IMR-90 (cell line): Measurements from ENCODE around the gene GCG. TPM values are rescaled to one million over a fixed set of nuclear protein-coding genes. Genes with fewer than 3 reads are reported as not detected.

Experiments used
- ATAC-seq: fragments of 200-7000 bp; cut with Tn5 transposase; 2 replicates; pipeline ENCODE4 v1.9.1; 2020; ENCODE audit warnings: low read depth, mild to moderate bottlenecking, moderate library complexity
- BruUV-seq: library from RNA; stranded (reverse); fragments of 400-500 nt; replicated peaks from 2 replicates; lab custom pipeline; 2021; lab: Mats Ljungman, UMichigan
- CTCF ChIA-PET: fragments of 300-600 bp; formaldehyde crosslinking; extraction: SDS; loops from one replicate; lab custom pipeline; 2021; ENCODE audit warnings: antibody characterized with exemption; lab: Yijun Ruan, JAX
- POLR2A ChIA-PET: fragments of 300-600 bp; sonication (Branson Sonifier 250); formaldehyde crosslinking; loops from one replicate; lab custom pipeline; 2022; ENCODE audit warnings: antibody characterized with exemption; ENCODE audit not compliant: unreplicated experiment; lab: Charles Lee
- DNase-seq: peaks from one replicate; pipeline ENCODE4 v3.0.0; 2013
- H2AFZ ChIP-seq: replicated peaks from 2 replicates; pipeline ENCODE3; 2013; ENCODE audit warnings: low read length, mild to moderate bottlenecking; ENCODE audit not compliant: poor library complexity
- H2AK5ac ChIP-seq: 2 replicates; pipeline ENCODE4 v1.6.1; 2013; ENCODE audit warnings: low read depth, low read length, inconsistent platforms
- H2AK9ac ChIP-seq: replicated peaks from 2 replicates; pipeline ENCODE3; 2013; ENCODE audit warnings: mild to moderate bottlenecking, low read depth, low read length, moderate library complexity; ENCODE audit not compliant: poor library complexity
- H2BK120ac ChIP-seq: 2 replicates; pipeline ENCODE4 v1.6.1; 2013; ENCODE audit warnings: low read depth, low read length, inconsistent platforms
- H2BK15ac ChIP-seq: 3 replicates; pipeline ENCODE4 v1.6.1; 2013; ENCODE audit warnings: low read depth, low read length, inconsistent platforms
- H2BK20ac ChIP-seq: 2 replicates; pipeline ENCODE4 v1.6.1; 2013; ENCODE audit warnings: low read depth, mild to moderate bottlenecking, inconsistent platforms, low read length, moderate library complexity
- H2BK5ac ChIP-seq: 2 replicates; pipeline ENCODE4 v1.6.1; 2013; ENCODE audit warnings: mild to moderate bottlenecking, low read depth, low read length, inconsistent platforms; ENCODE audit not compliant: poor library complexity, severe bottlenecking
- H3K14ac ChIP-seq: replicated peaks from 2 replicates; pipeline ENCODE4 v1.6.1; 2013; ENCODE audit warnings: low read depth, low read length, inconsistent platforms
- H3K18ac ChIP-seq: 2 replicates; pipeline ENCODE4 v1.6.1; 2013; ENCODE audit warnings: low read depth, low read length, control low read depth
- H3K23ac ChIP-seq: 2 replicates; pipeline ENCODE4 v1.6.1; 2013; ENCODE audit warnings: low read depth, low read length, inconsistent platforms
- H3K27ac ChIP-seq: 2 replicates; pipeline ENCODE4 v1.5.1; 2013; ENCODE audit warnings: mild to moderate bottlenecking, control low read depth, low read length; ENCODE audit not compliant: insufficient read depth
- H3K27me3 ChIP-seq: 2 replicates; pipeline ENCODE4 v1.6.1; 2013; ENCODE audit warnings: low read length; ENCODE audit not compliant: control insufficient read depth, insufficient read depth
- H3K36me3 ChIP-seq: 2 replicates; pipeline ENCODE4 v1.6.1; 2013; ENCODE audit warnings: low read length, mixed read lengths; ENCODE audit not compliant: control insufficient read depth, insufficient read depth
- H3K4ac ChIP-seq: 2 replicates; pipeline ENCODE4 v1.6.1; 2013; ENCODE audit warnings: low read depth, low read length, inconsistent platforms
- H3K4me1 ChIP-seq: 2 replicates; pipeline ENCODE4 v1.6.1; 2013; ENCODE audit warnings: low read length, mixed read lengths; ENCODE audit not compliant: control insufficient read depth, insufficient read depth
- H3K4me2 ChIP-seq: 2 replicates; pipeline ENCODE4 v1.6.1; 2013; ENCODE audit warnings: low read depth, mild to moderate bottlenecking, control low read depth, low read length, moderate library complexity
- H3K4me3 ChIP-seq: 2 replicates; pipeline ENCODE4 v1.5.1; 2013; ENCODE audit warnings: low read depth, mild to moderate bottlenecking, control low read depth, low read length, moderate library complexity; ENCODE audit not compliant: insufficient read depth
- H3K56ac ChIP-seq: 2 replicates; pipeline ENCODE4 v1.6.1; 2013; ENCODE audit warnings: low read length, inconsistent platforms; ENCODE audit not compliant: insufficient read depth; ENCODE audit errors: extremely low read depth
- H3K79me1 ChIP-seq, 2 experiments: 2 replicates each; pipeline ENCODE4 v1.6.1; 2013; ENCODE audit warnings: low read length in 2 of 2, inconsistent platforms in 1 of 2, low read depth in 1 of 2
- H3K9ac ChIP-seq: 2 replicates; pipeline ENCODE4 v1.6.1; 2013; ENCODE audit warnings: low read depth, low read length, control low read depth
- H3K9me1 ChIP-seq: 2 replicates; pipeline ENCODE4 v1.6.1; 2013; ENCODE audit warnings: low read length, inconsistent platforms; ENCODE audit not compliant: insufficient read depth
- H3K9me3 ChIP-seq: 2 replicates; pipeline ENCODE4 v1.6.1; 2013; ENCODE audit warnings: low read length; ENCODE audit not compliant: control insufficient read depth, insufficient read depth
- H4K20me1 ChIP-seq: 2 replicates; pipeline ENCODE4 v1.6.1; 2013; ENCODE audit warnings: low read length, inconsistent platforms; ENCODE audit not compliant: insufficient read depth
- H4K5ac ChIP-seq: 2 replicates; pipeline ENCODE4 v1.6.1; 2013; ENCODE audit warnings: mild to moderate bottlenecking, low read depth, low read length, control low read depth
- H4K8ac ChIP-seq, 2 experiments: 2 replicates each; pipeline ENCODE4 v1.6.1; 2013; ENCODE audit warnings: low read depth in 2 of 2, low read length in 2 of 2, control low read depth in 1 of 2, inconsistent platforms in 1 of 2
- H4K91ac ChIP-seq: 2 replicates; pipeline ENCODE4 v1.6.1; 2013; ENCODE audit warnings: low read depth, low read length, inconsistent platforms; ENCODE audit not compliant: insufficient read depth
- CEBPB ChIP-seq: IDR thresholded peaks from 2 replicates; pipeline ENCODE4 v1.6.1; 2012; ENCODE audit warnings: low read depth, low read length, improper control_type of control experiment
- CHD1 ChIP-seq: IDR thresholded peaks from 2 replicates; pipeline ENCODE4 v1.6.1; 2012; ENCODE audit warnings: low read depth, low read length, improper control_type of control experiment
- FOS ChIP-seq: fragments of 150-350 bp; IDR thresholded peaks from 2 replicates; pipeline ENCODE4 v1.6.1; 2016; ENCODE audit warnings: low read depth, low read length
- MAFK ChIP-seq: IDR thresholded peaks from 2 replicates; pipeline ENCODE4 v1.6.1; 2012; ENCODE audit warnings: low read depth, low read length, improper control_type of control experiment
- MAZ ChIP-seq: IDR thresholded peaks from 2 replicates; pipeline ENCODE4 v1.6.1; 2012; ENCODE audit warnings: low read depth, mild to moderate bottlenecking, low read length, improper control_type of control experiment, moderate library complexity, borderline replicate concordance
- MXI1 ChIP-seq: IDR thresholded peaks from 2 replicates; pipeline ENCODE4 v1.6.1; 2012; ENCODE audit warnings: low read depth, mild to moderate bottlenecking, low read length, moderate library complexity, borderline replicate concordance
- NFE2L2 ChIP-seq: fragments of 150-350 bp; IDR thresholded peaks from 2 replicates; pipeline ENCODE4 v1.6.1; 2016; ENCODE audit warnings: low read depth, mild to moderate bottlenecking, low read length
- RAD21 ChIP-seq: IDR thresholded peaks from 2 replicates; pipeline ENCODE4 v1.6.1; 2012; ENCODE audit warnings: low read length, improper control_type of control experiment
- RCOR1 ChIP-seq: IDR thresholded peaks from 2 replicates; pipeline ENCODE4 v1.6.1; 2012; ENCODE audit warnings: mild to moderate bottlenecking, low read length, improper control_type of control experiment; ENCODE audit not compliant: insufficient replicate concordance
- RFX5 ChIP-seq: IDR thresholded peaks from 2 replicates; pipeline ENCODE4 v1.8.0; 2012; ENCODE audit warnings: low read depth, mild to moderate bottlenecking, low read length, moderate library complexity
- SMC3 ChIP-seq: fragments of 150-350 bp; IDR thresholded peaks from 2 replicates; pipeline ENCODE4 v1.6.1; 2016; ENCODE audit warnings: low read depth, mild to moderate bottlenecking, antibody characterized with exemption, low read length, moderate library complexity
- WGBS, 2 experiments: methylation state at CpG; one replicate each; pipeline versions ENCODE4 v1.1.5 to v1.1.7; 2013; ENCODE audit warnings: missing lambda C conversion rate in 2 of 2; ENCODE audit not compliant: insufficient read length in 1 of 2; ENCODE audit errors: extremely low coverage in 2 of 2; 5-methylcytosine and 5-hydroxymethylcytosine counted together
- dilution Hi-C: fragments of 300-500 bp; cut with HindIII; formaldehyde crosslinking; loops from one replicate; pipeline ENCODE4 v1.14.3; 2018; ENCODE audit warnings: low sequenced_read_pairs; ENCODE audit not compliant: unreplicated experiment
- in situ Hi-C: fragments of 300-500 bp; cut with MboI; formaldehyde crosslinking; loops from 3 replicates; pipeline ENCODE4 v1.14.3; 2019; ENCODE audit warnings: low sequenced_read_pairs, inconsistent platforms, mixed read lengths
- intact Hi-C: fragments of 100-400 bp; cut with micrococcal nuclease; formaldehyde crosslinking; loops from 2 replicates; pipeline ENCODE4 v1.10.0; 2022
- polyA plus RNA-seq, 3 experiments: library from polyadenylated mRNA; depleted of rRNA; stranded (reverse); fragments of >200 nt; gene quantifications; 2 replicates each; pipeline ENCODE4 v1.2.3, GENCODE V29; 2012; ENCODE audit warnings: low replicate concordance in 1 of 3
- total RNA-seq: library from RNA; depleted of rRNA; stranded (reverse); fragments of >200 nt; gene quantifications from 2 replicates; pipeline ENCODE4 v1.2.3, GENCODE V29; 2012
- TF ChIP-seq, protein P1 (sequence below): fragments of 150-350 bp; IDR thresholded peaks from 2 replicates; pipeline ENCODE4 v1.6.1; 2017; ENCODE audit warnings: mild to moderate bottlenecking, antibody characterized with exemption, low read length, low read depth

Gene GCG
- total and polyA plus RNA-seq, 2 of the 4 experiments (the other 2 are of a cell fraction): not detected

DNA sequence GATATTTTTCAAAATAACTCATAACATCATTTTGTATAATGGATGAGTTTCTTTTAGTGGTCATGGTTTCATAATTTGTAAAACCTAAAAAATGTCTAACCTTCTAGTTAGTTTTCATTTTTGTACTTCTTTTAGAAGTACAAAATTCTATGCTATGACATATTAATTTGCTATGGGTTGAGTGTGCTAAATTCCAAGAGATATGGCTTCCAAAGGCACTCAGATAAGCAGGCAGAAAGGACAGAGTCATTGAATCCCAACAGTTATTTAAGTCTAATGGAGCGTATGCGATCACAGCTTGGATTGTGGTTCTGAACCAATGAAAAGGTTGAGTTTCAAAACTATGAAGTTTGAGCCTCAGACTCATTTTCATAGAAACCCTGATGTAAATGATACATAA lies 37.0 kb downstream of the GCG start:
- H2BK15ac ChIP-seq: no peak overlapping the region
- no peak overlapping the region for H2AK9ac ChIP-seq
- no peak overlapping the region for H4K5ac ChIP-seq
- H3K27ac ChIP-seq: no peak overlapping the region
- no peaks in the 10 kb centered on the region for H4K20me1 ChIP-seq
- H3K4me3 ChIP-seq: no peak overlapping the region
- no peak for DNase-seq
- no peak overlapping the region for H3K4me2 ChIP-seq
- H2AFZ ChIP-seq: no peak overlapping the region
- no peak for TF ChIP-seq NFE2L2
- no peak for TF ChIP-seq CHD1
- TF ChIP-seq RFX5: no peak
- TF ChIP-seq, protein P1, sequence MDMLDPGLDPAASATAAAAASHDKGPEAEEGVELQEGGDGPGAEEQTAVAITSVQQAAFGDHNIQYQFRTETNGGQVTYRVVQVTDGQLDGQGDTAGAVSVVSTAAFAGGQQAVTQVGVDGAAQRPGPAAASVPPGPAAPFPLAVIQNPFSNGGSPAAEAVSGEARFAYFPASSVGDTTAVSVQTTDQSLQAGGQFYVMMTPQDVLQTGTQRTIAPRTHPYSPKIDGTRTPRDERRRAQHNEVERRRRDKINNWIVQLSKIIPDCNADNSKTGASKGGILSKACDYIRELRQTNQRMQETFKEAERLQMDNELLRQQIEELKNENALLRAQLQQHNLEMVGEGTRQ: no peak
- TF ChIP-seq CEBPB: no peak
- no peak for TF ChIP-seq FOS
- TF ChIP-seq MXI1: no peak
- TF ChIP-seq SMC3: no peak
- no peak for TF ChIP-seq RCOR1
- no peak for TF ChIP-seq MAFK
- TF ChIP-seq MAZ: no peak
- TF ChIP-seq RAD21: no peak
- H2AK5ac ChIP-seq: no peak overlapping the region
- POLR2A ChIA-PET: no interaction called here
- in situ Hi-C loops (no loop called here), dilution Hi-C loops (no loop called here), intact Hi-C loops (no loop called here)
- no peaks in the 10 kb centered on the region for H3K36me3 ChIP-seq
- H3K23ac ChIP-seq: no peak overlapping the region
- H4K8ac ChIP-seq: no peak overlapping the region
- CTCF ChIA-PET: no interaction called here
- no peaks in the 10 kb centered on the region for H3K27me3 ChIP-seq
- H3K9me3 ChIP-seq: peaks cover 5% of the 10 kb centered on the region
- no peaks in the 10 kb centered on the region for H3K79me1 ChIP-seq
- peaks cover 2% of the 10 kb centered on the region; the same call in 1 of the 2 replicates for H3K9me1 ChIP-seq
- no peak overlapping the region for H2BK5ac ChIP-seq
- peaks cover 13% of the 10 kb centered on the region for H3K4me1 ChIP-seq
- H3K9ac ChIP-seq: no peak overlapping the region
- no peak overlapping the region for H3K18ac ChIP-seq
- no peak overlapping the region for H2BK120ac ChIP-seq
- ATAC-seq: no peak
- H3K4ac ChIP-seq: no peak overlapping the region
- H3K56ac ChIP-seq: no peak overlapping the region
- no peak overlapping the region for H4K91ac ChIP-seq
- no peak overlapping the region for H3K14ac ChIP-seq
- BruUV-seq: no TSS peak
- WGBS, 2 experiments: no CpG with 5 or more reads among the region's 2 CpGs
- no peak overlapping the region for H2BK20ac ChIP-seq
